Osteoblast (primary cell): ENCODE results near the gene ZNF318. TPM values are rescaled to one million over a fixed set of nuclear protein-coding genes. Genes with fewer than 3 reads are reported as not detected.

ENCODE experiments used
- DNase-seq: peaks from one replicate; pipeline ENCODE4 v3.0.0; 2011; ENCODE audit warnings: low spot score, mixed read lengths; ENCODE audit not compliant: insufficient read length; ENCODE audit errors: missing footprints
- H2AFZ ChIP-seq: 2 replicates; pipeline ENCODE4 v1.6.0; 2011; ENCODE audit warnings: mild to moderate bottlenecking, low read length
- H3K27ac ChIP-seq: 2 replicates; pipeline ENCODE4 v1.5.1; 2011; ENCODE audit warnings: mild to moderate bottlenecking, low read depth, low read length, moderate library complexity
- H3K27me3 ChIP-seq: 2 replicates; pipeline ENCODE4 v1.6.0; 2012; ENCODE audit warnings: mild to moderate bottlenecking, control low read depth, inconsistent platforms, low read length, moderate library complexity; ENCODE audit not compliant: insufficient read depth
- H3K36me3 ChIP-seq: 2 replicates; pipeline ENCODE4 v1.5.1; 2011; ENCODE audit warnings: mild to moderate bottlenecking, low read length, control low read depth, moderate library complexity; ENCODE audit not compliant: insufficient read depth
- H3K4me1 ChIP-seq: 2 replicates; pipeline ENCODE4 v1.5.1; 2011; ENCODE audit warnings: mild to moderate bottlenecking, low read length, control low read depth, moderate library complexity; ENCODE audit not compliant: insufficient read depth
- H3K4me2 ChIP-seq: 2 replicates; pipeline ENCODE4 v1.6.0; 2011; ENCODE audit warnings: mild to moderate bottlenecking, low read length; ENCODE audit not compliant: insufficient read depth
- H3K4me3 ChIP-seq: fragments of 200-600 bp; sonication (generic); 3 replicates; pipeline ENCODE4 v1.5.1; 2012; ENCODE audit warnings: mild to moderate bottlenecking, low read length, inconsistent platforms; ENCODE audit not compliant: insufficient read depth
- H3K79me2 ChIP-seq: 2 replicates; pipeline ENCODE4 v1.6.0; 2012; ENCODE audit warnings: mild to moderate bottlenecking, low read length, control low read depth, inconsistent platforms; ENCODE audit not compliant: insufficient read depth
- H3K9me3 ChIP-seq: 2 replicates; pipeline ENCODE4 v1.5.1; 2011; ENCODE audit warnings: low read depth, low read length, control low read depth
- H4K20me1 ChIP-seq: 2 replicates; pipeline ENCODE4 v1.6.0; 2012; ENCODE audit warnings: mild to moderate bottlenecking, low read length, control low read depth; ENCODE audit not compliant: insufficient read depth
- CTCF ChIP-seq: IDR thresholded peaks from 2 replicates; pipeline ENCODE4 v1.5.1; 2011; ENCODE audit warnings: mild to moderate bottlenecking, low read depth, low read length, moderate library complexity; ENCODE audit errors: extremely low read depth
- total RNA-seq: library from RNA; depleted of rRNA; stranded (reverse); fragments of >200 nt; gene quantifications from 2 replicates; pipeline ENCODE4 v1.2.3, GENCODE V29; 2012

The ZNF318 gene
- total RNA-seq, 1 donor = 12.3 TPM

GRCh38 chr6:43295456-43295855 lies 74.0 kb downstream of the ZNF318 start:
- no peaks in the 10 kb centered on the region for H3K36me3 ChIP-seq
- H3K79me2 ChIP-seq = no peaks in the 10 kb centered on the region
- H2AFZ ChIP-seq = no peak overlapping the region
- H3K4me1 ChIP-seq = no peaks in the 10 kb centered on the region
- no peak for TF ChIP-seq CTCF
- no peak overlapping the region for H3K4me3 ChIP-seq
- H3K27ac ChIP-seq = no peak overlapping the region
- DNase-seq = no peak
- no peaks in the 10 kb centered on the region for H3K9me3 ChIP-seq
- H3K4me2 ChIP-seq = no peak overlapping the region
- H3K27me3 ChIP-seq = peaks cover 32% of the 10 kb centered on the region
- H4K20me1 ChIP-seq = no peaks in the 10 kb centered on the region

GRCh38 chr6:43294536-43294935 lies 74.9 kb downstream of the ZNF318 start:
- Histone ChIP-seq H3K79me2 (no peaks in the 10 kb centered on the region), H3K4me3 (no peak overlapping the region), H3K36me3 (no peaks in the 10 kb centered on the region), H3K9me3 (no peaks in the 10 kb centered on the region), H3K4me2 (no peak overlapping the region), H2AFZ (no peak overlapping the region), H4K20me1 (no peaks in the 10 kb centered on the region), H3K4me1 (no peaks in the 10 kb centered on the region), H3K27me3 (peaks cover 24% of the 10 kb centered on the region), H3K27ac (no peak overlapping the region)
- TF ChIP-seq CTCF = no peak
- no peak for DNase-seq

GRCh38 chr6:43293698-43294097 lies 75.7 kb downstream of the ZNF318 start:
- Histone ChIP-seq H3K79me2 (no peaks in the 10 kb centered on the region), H3K4me1 (no peaks in the 10 kb centered on the region), H3K27me3 (peaks cover 16% of the 10 kb centered on the region), H3K9me3 (no peaks in the 10 kb centered on the region), H2AFZ (no peak overlapping the region), H3K4me3 (no peak overlapping the region), H3K27ac (no peak overlapping the region), H3K36me3 (no peaks in the 10 kb centered on the region), H4K20me1 (no peaks in the 10 kb centered on the region), H3K4me2 (no peak overlapping the region)
- no peak for TF ChIP-seq CTCF
- DNase-seq = no peak

- no peak overlapping the region for H3K4me2 ChIP-seq
- H2AFZ ChIP-seq = no peak overlapping the region
- H3K9me3 ChIP-seq = no peaks in the 10 kb centered on the region
- no peaks in the 10 kb centered on the region for H4K20me1 ChIP-seq
- no peak for DNase-seq
- no peak overlapping the region for H3K27ac ChIP-seq
- peaks cover 9% of the 10 kb centered on the region for H3K27me3 ChIP-seq
- no peak overlapping the region for H3K4me3 ChIP-seq
- TF ChIP-seq CTCF = no peak
- H3K36me3 ChIP-seq = no peaks in the 10 kb centered on the region
- H3K79me2 ChIP-seq = no peaks in the 10 kb centered on the region
- H3K4me1 ChIP-seq = no peaks in the 10 kb centered on the region
Observed at GRCh38 chr6:43292763-43293318, 76.6 kb downstream of the ZNF318 start.
